ENCODE results near the gene STPG4.
"Not testable (repeated sequence)": the region's sequence is repeated elsewhere in the genome, so short reads cannot be mapped to it uniquely, and the experiment has no call there.

STPG4 gene

DNA sequence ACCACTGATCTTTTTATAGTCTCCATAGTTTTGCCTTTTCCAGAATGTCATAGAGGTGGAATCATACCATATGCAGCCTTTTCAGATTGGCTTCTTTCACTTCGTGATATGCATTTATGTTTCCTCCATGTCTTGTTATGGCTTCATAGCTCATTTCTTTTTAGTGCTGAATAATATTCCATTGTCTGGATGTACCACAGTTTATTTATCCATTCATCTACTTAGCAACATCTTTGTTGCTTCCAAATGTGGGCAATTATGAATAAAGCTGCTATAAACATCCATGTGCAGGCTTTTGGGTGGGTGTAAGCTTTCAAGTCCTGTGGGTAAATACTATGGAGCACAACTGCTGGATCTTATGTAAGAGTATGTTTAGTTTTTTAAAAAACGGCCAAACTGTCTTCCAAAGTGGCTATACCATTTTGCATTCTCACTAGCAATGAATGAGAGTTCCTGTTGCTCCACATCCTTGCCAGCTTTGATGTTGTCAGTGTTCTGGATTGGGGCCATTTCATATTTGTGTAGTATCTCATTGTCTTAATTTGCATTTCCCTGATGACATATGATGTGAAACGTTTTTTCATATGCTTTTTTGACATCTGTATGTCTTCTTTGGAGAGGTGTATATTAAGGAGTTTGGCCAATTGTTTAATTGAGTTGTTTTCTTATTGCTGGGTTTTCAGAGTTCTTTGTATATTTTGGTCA, 20.6 kb downstream of the STPG4 start:
- DNase-seq = no peak
- intact Hi-C loops (cut with DNase I) = no loop called here

DNA sequence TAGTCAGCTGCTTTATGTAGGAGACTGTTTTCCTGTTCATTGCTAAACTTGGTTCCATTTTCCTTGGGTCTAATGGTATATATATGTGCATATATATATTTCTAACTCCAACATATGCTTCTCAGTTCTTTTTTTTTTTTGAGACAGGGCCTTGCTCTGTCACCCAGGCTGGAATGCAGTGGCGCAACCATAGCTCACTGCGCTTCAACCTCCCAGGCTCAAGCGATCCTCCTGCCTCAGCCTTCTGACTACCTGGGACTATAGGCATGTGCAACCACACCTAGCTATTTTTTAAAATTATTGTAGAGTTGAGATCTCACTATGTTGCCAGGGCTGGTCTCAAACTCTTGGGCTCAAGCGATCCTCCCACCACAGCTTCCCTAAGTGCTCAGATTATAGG, 22.1 kb downstream of the STPG4 start:
- intact Hi-C loops (cut with DNase I) = no loop called here
- DNase-seq = no peak

DNA sequence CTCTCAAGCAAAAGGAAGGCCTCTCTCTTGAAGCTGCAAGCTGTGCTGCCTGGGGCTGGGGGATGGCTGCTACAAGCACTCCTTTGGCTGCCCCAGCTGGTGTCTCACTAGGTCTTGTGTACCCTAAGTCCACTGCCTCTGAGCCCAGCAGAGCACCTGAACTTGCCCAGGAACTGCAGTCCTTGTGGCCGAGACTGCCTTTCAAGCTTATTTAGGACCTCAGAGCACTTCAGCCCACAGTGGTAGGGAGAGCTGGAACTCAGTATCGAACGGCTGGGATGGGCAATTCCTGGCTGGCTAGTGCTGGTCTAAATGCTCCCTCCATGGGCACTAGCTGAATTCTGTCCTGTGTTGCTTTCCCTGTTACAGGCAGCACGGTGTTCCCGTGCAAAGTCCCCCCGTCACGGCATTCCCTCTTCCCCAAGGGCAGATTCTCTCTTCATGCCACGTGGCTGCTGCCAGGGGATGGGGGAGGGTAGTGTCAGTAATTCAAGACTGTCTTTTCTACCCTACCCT, 25.9 kb downstream of the STPG4 start:
- no peak for DNase-seq
- intact Hi-C loops (cut with DNase I) = no loop called here

DNA sequence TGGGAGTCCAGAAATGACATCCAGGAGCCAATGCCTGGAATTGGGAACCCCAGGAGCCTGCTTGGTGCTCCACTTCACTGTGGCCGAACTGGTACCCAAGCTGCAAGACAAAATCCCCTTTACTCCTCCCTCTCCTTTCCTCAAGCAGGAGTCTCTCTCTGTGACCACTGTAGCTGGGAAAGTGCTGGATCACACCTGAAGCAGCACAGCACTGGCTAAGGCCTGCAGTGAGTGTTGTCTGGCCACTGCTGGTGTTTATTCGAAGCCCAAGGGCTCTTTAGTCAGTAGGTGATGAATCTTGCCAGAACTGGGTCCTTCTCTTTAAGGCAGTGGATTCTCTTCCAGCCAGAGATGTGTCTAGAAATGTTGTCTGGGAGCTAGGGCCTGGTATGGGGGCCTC, 26.4 kb downstream of the STPG4 start:
- intact Hi-C loops (cut with DNase I) = no loop called here
- no peak for DNase-seq

DNA sequence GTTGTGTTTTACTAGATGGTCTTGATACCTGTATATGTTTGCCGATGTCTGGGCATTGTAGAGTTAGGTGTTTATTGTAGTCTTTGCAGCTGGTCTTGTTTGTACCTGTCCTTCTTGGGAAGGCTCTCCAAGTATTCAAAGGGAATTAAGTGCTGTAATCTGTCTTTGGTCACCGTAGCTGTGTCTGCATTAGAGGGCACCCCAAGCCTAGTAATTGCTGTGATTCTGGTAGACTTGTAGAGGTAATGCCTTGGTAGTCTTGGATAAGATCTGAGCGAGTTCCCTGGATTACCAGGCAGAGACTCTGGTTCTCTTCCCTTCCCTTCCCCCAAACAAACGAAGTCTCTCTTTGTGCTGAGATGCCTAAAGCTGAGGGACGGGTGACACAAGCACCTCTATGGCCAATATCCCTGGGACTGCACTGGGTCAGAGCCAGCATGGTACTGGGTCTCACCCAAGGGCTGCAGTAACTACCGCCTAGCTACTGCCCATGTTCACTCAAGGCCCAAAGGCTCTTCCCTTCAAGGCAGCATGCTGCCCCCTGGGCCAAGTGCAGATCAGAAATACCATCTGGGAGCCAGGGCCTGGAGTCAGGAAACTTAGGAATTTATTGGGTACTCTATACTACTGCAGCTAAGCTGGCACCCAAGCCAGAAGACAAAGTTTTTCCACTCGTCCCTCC, 27.1 kb downstream of the STPG4 start:
- intact Hi-C loops (cut with DNase I) = no loop called here

DNA sequence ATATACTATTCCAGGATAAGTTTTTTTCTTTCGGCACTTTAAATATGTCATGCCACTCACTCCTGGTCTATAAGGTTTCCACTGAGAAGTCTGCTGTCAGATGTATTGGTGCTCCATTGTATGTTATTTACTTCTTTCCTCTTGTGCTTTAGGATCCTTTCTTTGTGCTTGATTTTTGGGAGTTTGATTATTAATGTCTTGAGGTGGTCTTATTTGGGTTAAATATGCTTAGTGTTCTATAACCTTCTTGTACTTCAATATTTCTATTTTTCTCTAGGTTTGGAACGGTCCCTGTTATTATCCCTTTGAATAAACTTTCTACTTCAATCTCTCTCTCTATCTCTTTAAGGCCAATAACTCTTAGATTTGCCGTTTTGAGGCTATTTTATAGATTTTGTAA, 28.3 kb downstream of the STPG4 start:
- no peak for DNase-seq
- intact Hi-C loops (cut with DNase I) = no loop called here

More for the DNA sequence above, 27.1 kb downstream of the STPG4 start:
- DNase-seq = no peak

DNA sequence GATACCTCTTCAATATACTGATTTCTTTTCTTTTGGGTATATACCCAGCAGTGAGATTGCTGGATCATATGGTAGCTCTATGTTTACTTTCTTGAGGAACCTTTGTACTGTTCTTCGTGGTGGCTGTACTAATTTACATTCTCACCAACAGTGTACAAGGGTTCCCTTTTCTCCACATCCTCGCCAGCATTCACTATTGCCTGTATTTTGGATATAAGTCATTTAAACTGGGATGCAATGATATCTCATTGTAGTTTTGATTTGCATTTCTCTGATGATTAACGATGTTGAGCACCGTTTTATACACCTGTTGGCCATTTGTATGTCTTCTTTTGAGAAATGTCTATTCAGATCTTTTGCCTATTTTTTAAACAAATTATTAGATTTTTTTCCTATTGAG, 30.4 kb downstream of the STPG4 start:
- DNase-seq; intact Hi-C loops (cut with DNase I): not testable (repeated sequence)

DNA sequence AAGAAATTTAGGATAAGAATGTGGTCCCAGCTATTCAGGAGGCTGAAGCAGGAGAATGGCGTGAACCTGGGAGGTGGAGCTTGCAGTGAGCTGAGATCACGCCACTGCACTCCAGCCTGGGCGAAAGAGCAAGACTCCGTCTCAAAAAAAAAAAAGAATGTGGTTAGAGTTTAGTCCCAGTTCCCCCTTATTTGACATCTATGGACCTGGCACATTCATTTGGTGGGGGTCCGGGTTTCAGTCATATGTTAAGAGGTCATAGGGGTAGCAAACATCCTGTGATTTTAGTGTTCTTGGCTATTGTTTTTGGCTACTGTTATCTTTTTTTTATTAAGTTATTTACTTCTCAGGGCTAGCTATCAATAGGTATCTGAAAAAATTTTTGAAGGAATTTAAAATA, 34.7 kb downstream of the STPG4 start:
- intact Hi-C loops (cut with DNase I); DNase-seq: not testable (repeated sequence)

DNA sequence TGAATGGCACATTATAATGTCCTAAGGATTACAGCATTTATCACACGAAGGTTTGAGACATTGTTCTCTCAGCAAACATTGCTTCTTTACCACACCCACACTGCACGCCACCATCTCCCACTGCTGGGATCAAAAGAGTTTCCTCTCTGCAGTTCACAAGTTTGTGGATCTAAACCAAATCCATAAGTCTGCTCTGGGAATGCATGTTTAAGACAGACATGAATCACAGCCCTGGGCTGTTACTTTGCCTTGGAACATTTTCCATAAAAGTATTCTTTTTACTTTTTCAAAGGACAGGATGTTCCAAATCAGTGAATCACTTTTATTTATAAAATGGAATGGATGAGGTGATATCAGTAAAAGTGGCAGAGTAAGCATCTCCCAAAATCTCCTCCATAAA, 36.1 kb downstream of the STPG4 start:
- intact Hi-C loops (cut with DNase I) = no loop called here
- DNase-seq = no peak

DNA sequence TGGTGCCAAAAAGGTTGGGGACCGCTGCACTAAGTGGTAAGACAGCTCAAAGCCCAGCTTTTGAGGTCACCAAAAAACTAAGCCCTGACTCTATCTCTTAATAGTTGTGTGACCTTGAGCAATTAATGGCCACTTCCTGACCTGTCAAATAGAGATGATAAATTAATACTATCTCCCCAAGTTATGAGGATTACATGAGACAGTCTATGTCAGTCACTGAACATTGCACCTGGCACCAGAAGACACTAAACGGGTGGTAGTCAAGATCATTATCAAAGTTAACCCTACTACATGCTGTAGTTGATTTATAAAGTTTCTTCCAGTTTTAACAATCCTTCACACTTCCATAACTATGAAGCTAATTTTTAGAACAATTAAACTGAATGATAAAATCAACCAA, 36.5 kb downstream of the STPG4 start:
- no peak for DNase-seq
- intact Hi-C loops (cut with DNase I) = no loop called here

DNA sequence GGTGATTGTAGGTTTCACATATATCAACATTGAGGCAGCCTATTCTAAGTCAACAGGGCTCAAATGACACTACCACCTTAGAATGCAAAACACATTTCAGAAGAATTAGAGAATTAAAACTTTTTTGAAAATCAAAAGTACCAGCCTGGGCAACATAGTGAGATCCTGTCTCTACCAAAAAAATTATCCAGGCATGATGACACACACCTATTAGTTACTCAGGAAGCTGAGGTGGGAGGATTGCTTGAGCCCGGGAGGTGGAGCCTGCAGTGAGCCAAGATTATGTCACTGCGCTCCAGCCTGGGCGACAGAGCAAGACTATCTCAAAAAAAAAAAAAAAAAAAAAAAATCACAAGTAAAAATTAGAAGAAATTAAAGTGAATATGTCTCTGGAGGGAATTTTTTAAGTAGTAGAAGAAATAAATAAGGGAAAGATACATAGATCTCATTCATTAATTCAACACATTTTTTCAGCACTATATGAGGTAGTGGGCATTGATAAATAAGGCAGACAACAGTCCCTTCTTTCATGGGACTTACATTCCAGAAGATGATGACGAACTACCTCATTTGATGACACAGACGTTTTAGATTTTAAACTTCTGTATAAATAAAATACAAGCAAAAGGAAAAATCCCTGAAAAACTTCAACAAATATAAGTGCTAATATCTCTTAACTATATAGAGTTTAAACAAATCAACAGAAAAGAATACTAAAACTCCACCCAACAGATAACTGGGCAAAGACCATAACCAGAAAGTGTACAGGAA, 42.3 kb downstream of the STPG4 start:
- intact Hi-C loops (cut with DNase I) = no loop called here

DNA sequence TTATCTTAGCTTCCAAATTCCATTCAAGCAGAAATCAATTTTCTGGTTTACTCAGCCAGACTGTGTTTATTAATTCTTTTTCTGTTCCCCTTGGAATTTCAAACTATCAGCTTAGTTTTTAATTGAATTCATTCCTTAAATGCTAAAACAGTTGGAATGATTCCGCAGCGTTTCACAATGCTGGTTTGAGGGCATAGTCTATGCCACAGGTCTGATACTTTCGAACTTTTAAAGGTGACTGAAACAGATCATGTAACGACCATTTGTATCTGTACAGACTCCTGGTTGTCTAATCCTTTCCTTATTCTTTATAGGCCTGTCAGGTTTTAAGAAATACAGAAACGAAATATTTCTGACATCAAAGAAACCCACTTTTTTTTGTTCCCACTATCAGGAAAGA, 45.4 kb downstream of the STPG4 start:
- intact Hi-C loops (cut with DNase I) = no loop called here
- no peak for DNase-seq

More for the DNA sequence above, 42.3 kb downstream of the STPG4 start:
- DNase-seq = no peak

DNA sequence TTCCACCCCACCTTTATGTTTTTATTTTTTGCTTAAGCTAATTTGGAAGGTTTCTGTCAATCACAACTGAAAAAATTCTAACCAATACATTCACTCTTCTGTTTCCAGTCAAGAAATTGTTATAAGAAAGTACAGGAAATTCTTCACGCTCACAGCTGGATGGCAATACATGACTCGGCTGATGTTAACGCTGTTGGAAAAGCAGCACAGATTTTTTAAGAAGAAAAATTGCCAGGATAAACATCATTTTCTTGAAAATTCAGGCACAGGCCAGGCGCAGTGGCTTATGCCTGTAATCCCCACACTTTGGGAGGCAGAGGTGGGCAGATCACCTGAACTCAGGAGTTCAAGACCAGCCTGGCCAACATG, 46.1 kb downstream of the STPG4 start:
- intact Hi-C loops (cut with DNase I) = no loop called here
- no peak for DNase-seq

DNA sequence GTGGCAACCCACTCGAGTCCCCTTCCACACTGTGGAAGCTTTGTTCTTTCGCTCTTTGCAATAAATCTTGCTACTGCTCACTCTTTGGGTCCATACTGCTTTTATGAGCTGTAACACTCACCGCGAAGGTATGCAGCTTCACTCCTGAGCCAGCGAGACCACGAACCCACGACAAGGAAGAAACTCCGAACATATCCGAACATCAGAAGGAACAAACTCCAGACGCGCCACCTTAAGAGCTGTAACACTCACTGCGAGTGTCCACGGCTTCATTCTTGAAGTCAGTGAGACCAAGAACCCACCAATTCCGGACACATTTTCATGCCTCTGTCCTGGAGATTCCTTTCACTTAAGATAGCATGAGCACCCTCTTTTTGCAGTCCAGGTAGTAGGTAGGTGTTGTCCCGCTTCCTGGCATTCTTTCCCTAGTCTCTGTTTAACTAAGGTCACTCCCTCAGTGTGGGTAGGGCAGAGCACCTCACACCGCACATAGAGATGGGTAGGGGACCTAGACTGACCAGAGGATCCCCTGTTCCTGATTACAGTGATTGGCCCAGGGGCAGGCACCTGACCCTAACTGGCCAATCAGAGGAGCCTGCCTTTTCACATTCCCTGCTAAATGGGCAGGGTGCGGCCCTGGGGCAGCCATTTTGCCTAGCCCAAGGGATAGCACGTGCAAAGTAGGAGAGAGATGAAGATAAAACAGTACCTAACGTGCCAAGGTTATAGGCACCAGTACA, 46.7 kb downstream of the STPG4 start:
- DNase-seq; intact Hi-C loops (cut with DNase I): not testable (repeated sequence)

DNA sequence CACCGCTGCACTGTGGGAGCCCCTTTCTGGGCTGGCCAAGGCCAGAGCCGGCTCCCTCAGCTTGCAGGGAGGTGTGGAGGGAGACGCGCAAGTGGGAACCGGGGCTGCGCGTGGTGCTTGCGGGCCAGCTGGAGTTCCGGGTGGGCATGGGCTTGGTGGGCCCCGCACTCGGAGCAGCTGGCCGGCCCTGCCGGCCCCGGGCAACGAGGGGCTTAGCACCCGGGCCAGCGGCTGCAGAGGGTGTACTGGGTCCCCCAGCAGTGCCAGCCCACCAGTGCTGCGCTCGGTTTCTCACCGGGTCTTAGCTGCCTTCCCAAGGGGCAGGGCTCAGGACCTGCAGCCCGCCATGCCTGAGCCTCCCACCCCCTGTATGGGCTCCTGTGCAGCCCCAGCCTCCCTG, 47.9 kb downstream of the STPG4 start:
- intact Hi-C loops (cut with DNase I); DNase-seq: not testable (repeated sequence)

DNA sequence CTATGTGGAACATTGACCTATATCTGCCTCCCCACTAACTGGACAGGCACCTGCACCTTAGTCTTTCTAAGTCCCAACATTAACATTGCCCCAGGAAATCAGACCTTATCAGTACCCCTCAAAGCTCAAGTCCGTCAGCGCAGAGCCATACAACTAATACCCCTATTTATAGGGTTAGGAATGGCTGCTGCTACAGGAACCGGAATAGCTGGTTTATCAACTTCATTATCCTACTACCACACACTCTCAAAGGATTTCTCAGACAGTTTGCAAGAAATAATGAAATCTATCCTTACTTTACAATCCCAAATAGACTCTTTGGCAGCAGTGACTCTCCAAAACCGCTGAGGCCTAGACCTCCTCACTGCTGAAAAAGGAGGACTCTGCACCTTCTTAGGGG, 48.9 kb downstream of the STPG4 start:
- intact Hi-C loops (cut with DNase I); DNase-seq: not testable (repeated sequence)

DNA sequence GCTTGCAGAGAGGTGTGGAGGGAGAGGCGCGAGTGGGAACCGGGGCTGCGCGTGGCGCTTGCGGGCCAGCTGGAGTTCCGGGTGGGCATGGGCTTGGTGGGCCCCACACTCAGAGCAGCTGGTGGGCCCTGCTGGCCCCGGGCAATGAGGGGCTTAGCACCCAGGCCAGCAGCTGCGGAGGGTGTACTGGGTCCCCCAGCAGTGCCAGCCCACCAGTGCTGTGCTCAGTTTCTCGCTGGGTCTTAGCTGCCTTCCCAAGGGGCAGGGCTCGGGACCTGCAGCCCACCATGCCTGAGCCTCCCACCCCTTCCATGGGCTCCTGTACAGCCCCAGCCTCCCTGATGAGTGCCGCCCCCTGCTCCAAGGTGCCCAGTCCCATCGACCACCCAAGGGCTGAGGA, 55.4 kb downstream of the STPG4 start:
- intact Hi-C loops (cut with DNase I) = not testable (repeated sequence)
- peak in 1 of 42 donors; percentile 8 for DNase-seq

DNA sequence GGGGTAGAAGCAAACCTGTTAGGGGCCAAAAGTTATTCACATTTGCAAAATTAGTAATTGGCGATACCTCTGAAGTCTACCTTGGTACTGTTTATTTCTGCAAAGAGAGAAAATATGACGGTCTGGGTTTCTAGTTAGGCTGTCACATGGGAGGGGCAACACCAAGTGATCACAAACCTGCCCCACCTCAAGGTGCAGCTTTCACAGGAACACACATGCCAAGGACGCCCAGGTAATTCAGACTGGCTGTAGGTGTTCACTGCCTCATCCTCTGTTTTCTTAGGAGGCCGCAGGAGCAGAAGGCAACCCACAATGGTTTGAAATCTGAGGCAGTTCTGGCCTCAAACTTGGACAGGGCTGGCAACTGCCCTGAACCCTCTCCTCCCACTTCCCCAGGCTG, 56.2 kb downstream of the STPG4 start:
- DNase-seq = peak in 1 of 42 donors; percentile 19
- intact Hi-C loops (cut with DNase I) = no loop called here

DNA sequence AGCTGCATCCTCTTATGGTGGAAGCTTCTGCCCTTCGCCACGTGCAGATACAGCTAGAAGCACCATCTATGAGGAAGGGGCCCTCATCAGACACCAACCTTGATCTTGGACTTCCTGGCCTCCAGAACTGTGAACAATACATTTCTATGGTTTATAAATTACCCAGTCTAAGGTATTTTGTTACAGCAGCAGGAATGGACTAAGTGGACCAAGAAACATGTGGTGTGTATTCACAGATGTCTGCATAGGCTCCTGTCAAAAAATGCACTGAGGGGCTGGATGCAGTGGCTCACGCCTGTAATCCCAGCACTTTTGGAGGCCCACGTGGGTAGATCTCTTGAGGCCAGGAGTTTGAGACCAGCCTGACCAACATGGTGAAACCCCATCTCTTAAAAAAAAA, 57.5 kb downstream of the STPG4 start:
- intact Hi-C loops (cut with DNase I) = no loop called here
- no peak for DNase-seq

Measured in head of caudate nucleus (tissue), 42 donors.